SIG-M5 treated with dmso at 0.1 percent for 504 hours (cell line): ENCODE measurements around the gene ERMP1.

Source experiments
- DNase-seq: peaks from one replicate; lab custom pipeline; 2025; ENCODE audit not compliant: unreplicated experiment; lab: John Stamatoyannopoulos, UW

Gene ERMP1

GRCh38 chr9:5854063-5854790, 21.3 kb upstream of the ERMP1 start:
- DNase-seq = no peak

GRCh38 chr9:5853617-5854016, 20.7 kb upstream of the ERMP1 start:
- no peak for DNase-seq

- DNase-seq = no peak
Measured at GRCh38 chr9:5852987-5853386, 20.1 kb upstream of the ERMP1 start.

GRCh38 chr9:5851445-5851844, 18.5 kb upstream of the ERMP1 start:
- DNase-seq = peak; percentile 97

GRCh38 chr9:5850724-5851122, 17.8 kb upstream of the ERMP1 start:
- no peak for DNase-seq

GRCh38 chr9:5848372-5848882, 15.5 kb upstream of the ERMP1 start:
- DNase-seq = no peak

- peak; percentile 46 for DNase-seq
Measured at GRCh38 chr9:5846501-5846921, 13.6 kb upstream of the ERMP1 start.

GRCh38 chr9:5846096-5846495, 13.2 kb upstream of the ERMP1 start:
- no peak for DNase-seq

- DNase-seq = no peak
Measured at GRCh38 chr9:5845157-5845531, 12.2 kb upstream of the ERMP1 start.

GRCh38 chr9:5843794-5844471, 11.0 kb upstream of the ERMP1 start:
- DNase-seq = no peak

- no peak for DNase-seq
Measured at GRCh38 chr9:5842929-5843793, 10.2 kb upstream of the ERMP1 start.

- no peak for DNase-seq
Measured at GRCh38 chr9:5841771-5842573, 9.1 kb upstream of the ERMP1 start.

- no peak for DNase-seq
Measured at GRCh38 chr9:5840788-5841187, 7.9 kb upstream of the ERMP1 start.

GRCh38 chr9:5839572-5839902, 6.6 kb upstream of the ERMP1 start:
- DNase-seq = no peak

- DNase-seq = peak; percentile 38
Measured at GRCh38 chr9:5838884-5839571, 6.1 kb upstream of the ERMP1 start.

- DNase-seq = no peak
Measured at GRCh38 chr9:5835808-5836207, 2.9 kb upstream of the ERMP1 start.

- peak; percentile 24 for DNase-seq
Measured at GRCh38 chr9:5834214-5834613, 1.3 kb upstream of the ERMP1 start.

- peak; percentile 27 for DNase-seq
Measured at GRCh38 chr9:5832071-5832537, 813 bp downstream of the ERMP1 start.

- no peak for DNase-seq
Measured at GRCh38 chr9:5825895-5826622, 6.9 kb downstream of the ERMP1 start.

GRCh38 chr9:5825223-5825622, 7.7 kb downstream of the ERMP1 start:
- no peak for DNase-seq
